ENCODE measurements around the gene PACSIN2.

DNA sequence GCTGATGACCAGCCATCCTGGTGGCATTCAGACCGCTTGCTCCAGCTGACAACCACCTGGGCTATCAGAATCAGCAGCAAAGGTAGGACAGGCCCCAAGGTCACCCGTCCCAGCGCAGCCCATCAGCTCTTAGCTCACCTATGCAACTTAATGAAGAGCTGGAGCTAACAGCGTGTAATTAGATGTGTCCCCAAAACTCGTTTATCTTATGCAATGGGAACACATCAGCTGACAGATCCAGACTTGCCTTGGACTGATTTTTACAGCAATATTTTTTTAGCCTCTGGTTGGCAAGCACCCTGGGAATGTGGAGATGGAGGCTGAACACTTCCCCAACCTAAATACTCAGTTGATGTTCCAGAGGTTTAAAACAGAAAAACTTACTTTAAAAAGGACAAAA lies 76.0 kb downstream of the PACSIN2 start:
- TF ChIP-seq, protein P1, sequence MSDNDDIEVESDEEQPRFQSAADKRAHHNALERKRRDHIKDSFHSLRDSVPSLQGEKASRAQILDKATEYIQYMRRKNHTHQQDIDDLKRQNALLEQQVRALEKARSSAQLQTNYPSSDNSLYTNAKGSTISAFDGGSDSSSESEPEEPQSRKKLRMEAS (IDR thresholded peaks at IDR 0.05; ENCODE audit: low read depth, low read length) = no peak
- TF ChIP-seq POLR2A (IDR thresholded peaks at IDR 0.05; ENCODE audit: extremely low read depth, insufficient read length) (no peak), MYC (IDR thresholded peaks at IDR 0.05; ENCODE audit: low read depth, low read length) (no peak)
- TF ChIP-seq, protein P2, sequence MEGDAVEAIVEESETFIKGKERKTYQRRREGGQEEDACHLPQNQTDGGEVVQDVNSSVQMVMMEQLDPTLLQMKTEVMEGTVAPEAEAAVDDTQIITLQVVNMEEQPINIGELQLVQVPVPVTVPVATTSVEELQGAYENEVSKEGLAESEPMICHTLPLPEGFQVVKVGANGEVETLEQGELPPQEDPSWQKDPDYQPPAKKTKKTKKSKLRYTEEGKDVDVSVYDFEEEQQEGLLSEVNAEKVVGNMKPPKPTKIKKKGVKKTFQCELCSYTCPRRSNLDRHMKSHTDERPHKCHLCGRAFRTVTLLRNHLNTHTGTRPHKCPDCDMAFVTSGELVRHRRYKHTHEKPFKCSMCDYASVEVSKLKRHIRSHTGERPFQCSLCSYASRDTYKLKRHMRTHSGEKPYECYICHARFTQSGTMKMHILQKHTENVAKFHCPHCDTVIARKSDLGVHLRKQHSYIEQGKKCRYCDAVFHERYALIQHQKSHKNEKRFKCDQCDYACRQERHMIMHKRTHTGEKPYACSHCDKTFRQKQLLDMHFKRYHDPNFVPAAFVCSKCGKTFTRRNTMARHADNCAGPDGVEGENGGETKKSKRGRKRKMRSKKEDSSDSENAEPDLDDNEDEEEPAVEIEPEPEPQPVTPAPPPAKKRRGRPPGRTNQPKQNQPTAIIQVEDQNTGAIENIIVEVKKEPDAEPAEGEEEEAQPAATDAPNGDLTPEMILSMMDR (IDR thresholded peaks at IDR 0.05; ENCODE audit: low read depth, low read length) = no peak
